ENCODE results near the gene ZBTB42.

GRCh38 chr14:104824353-104824997, 23.6 kb downstream of the ZBTB42 start:
- TF ChIP-seq EZH2 (IDR thresholded peaks at IDR 0.05; ENCODE audit: borderline replicate concordance, low read depth, low read length, severe bottlenecking) = no peak
- TF ChIP-seq CTCF (IDR thresholded peaks at IDR 0.05; ENCODE audit: extremely low read depth in 1 of 2, insufficient read depth in 1 of 2, low read depth in 1 of 2, low read length in 2 of 2) = no peak
- no peak for TF ChIP-seq POLR2A (IDR thresholded peaks at IDR 0.05; ENCODE audit: low read depth, low read length)
- no peak for TF ChIP-seq POLR2AphosphoS5 (IDR thresholded peaks at IDR 0.05; ENCODE audit: insufficient read depth, low read depth, low read length)
- TF ChIP-seq MAX (IDR thresholded peaks at IDR 0.05; ENCODE audit: insufficient read depth, insufficient read length) = no peak
- TF ChIP-seq MYC (IDR thresholded peaks at IDR 0.05; ENCODE audit: low read depth, low read length) = no peak
- no peak for TF ChIP-seq GATA2 (IDR thresholded peaks at IDR 0.05; ENCODE audit: insufficient read depth, insufficient read length, low read depth, low read length)
- no peak for TF ChIP-seq JUN (IDR thresholded peaks at IDR 0.05; ENCODE audit: borderline replicate concordance, insufficient read depth, insufficient read length, low read depth)
